Mesendoderm (in vitro differentiated cells): ENCODE data around the gene TUBB8B.
"Not testable (repeated sequence)": the region's sequence is repeated elsewhere in the genome, so short reads cannot be mapped to it uniquely, and the experiment has no call there.

Experiments
- DNase-seq: peaks from one replicate; pipeline ENCODE4 v3.0.0; 2013
- H2AK5ac ChIP-seq: 2 replicates; pipeline ENCODE4 v1.6.1; 2013; ENCODE audit warnings: low read length, inconsistent platforms
- H2BK120ac ChIP-seq: 2 replicates; pipeline ENCODE4 v1.6.1; 2013; ENCODE audit warnings: low read depth, mild to moderate bottlenecking, low read length, moderate library complexity, mixed read lengths
- H2BK15ac ChIP-seq: replicated peaks from 2 replicates; pipeline ENCODE4 v1.6.1; 2013; ENCODE audit warnings: low read depth, mild to moderate bottlenecking, moderate library complexity
- H2BK5ac ChIP-seq: 2 replicates; pipeline ENCODE4 v1.6.1; 2013; ENCODE audit warnings: low read length, inconsistent platforms
- H3K18ac ChIP-seq: 2 replicates; pipeline ENCODE4 v1.6.1; 2013; ENCODE audit warnings: mild to moderate bottlenecking, low read length, mixed read lengths
- H3K23ac ChIP-seq: one replicate; pipeline ENCODE4 v1.6.1; 2013; ENCODE audit warnings: low read length
- H3K27ac ChIP-seq: 2 replicates; pipeline ENCODE4 v1.5.1; 2013; ENCODE audit warnings: low read depth, mild to moderate bottlenecking, inconsistent platforms, low read length, moderate library complexity
- H3K27me3 ChIP-seq: 2 replicates; pipeline ENCODE4 v1.6.1; 2013; ENCODE audit warnings: low read length, control low read depth, mild to moderate bottlenecking, inconsistent platforms; ENCODE audit not compliant: insufficient read depth, poor library complexity
- H3K36me3 ChIP-seq: 2 replicates; pipeline ENCODE4 v1.6.1; 2013; ENCODE audit warnings: low read length, inconsistent platforms; ENCODE audit not compliant: control insufficient read depth, insufficient read depth
- H3K4ac ChIP-seq: one replicate; pipeline ENCODE4 v1.6.1; 2013; ENCODE audit warnings: low read depth, mild to moderate bottlenecking, low read length, moderate library complexity
- H3K4me1 ChIP-seq: 2 replicates; pipeline ENCODE4 v1.6.1; 2013; ENCODE audit warnings: low read depth, low read length, inconsistent platforms; ENCODE audit not compliant: control insufficient read depth
- H3K4me2 ChIP-seq: 2 replicates; pipeline ENCODE4 v1.6.1; 2013; ENCODE audit warnings: low read length
- H3K4me3 ChIP-seq: 2 replicates; pipeline ENCODE4 v1.5.1; 2013; ENCODE audit warnings: mild to moderate bottlenecking, low read length
- H3K56ac ChIP-seq: one replicate; pipeline ENCODE4 v1.6.1; 2013; ENCODE audit warnings: low read length
- H3K79me1 ChIP-seq: 2 replicates; pipeline ENCODE4 v1.6.1; 2013; ENCODE audit warnings: low read length, inconsistent platforms
- H3K79me2 ChIP-seq: 2 replicates; pipeline ENCODE4 v1.6.1; 2013; ENCODE audit warnings: mild to moderate bottlenecking, low read length; ENCODE audit not compliant: control insufficient read depth, insufficient read depth
- H3K9ac ChIP-seq: 2 replicates; pipeline ENCODE4 v1.6.1; 2013; ENCODE audit warnings: low read length, inconsistent platforms
- H4K5ac ChIP-seq: one replicate; pipeline ENCODE4 v1.6.1; 2013; ENCODE audit warnings: low read length
- H4K8ac ChIP-seq: one replicate; pipeline ENCODE4 v1.6.1; 2013; ENCODE audit warnings: low read depth, mild to moderate bottlenecking, control low read depth, low read length, moderate library complexity
- WGBS: extraction: QIAGEN DNeasy Blood & Tissue Kit; methylation state at CpG from one replicate; pipeline ENCODE4 v1.1.7; 2013; ENCODE audit warnings: low lambda C conversion rate, missing lambda C conversion rate; ENCODE audit not compliant: insufficient coverage; ENCODE audit errors: extremely low coverage; 5-methylcytosine and 5-hydroxymethylcytosine counted together

Gene TUBB8B

DNA sequence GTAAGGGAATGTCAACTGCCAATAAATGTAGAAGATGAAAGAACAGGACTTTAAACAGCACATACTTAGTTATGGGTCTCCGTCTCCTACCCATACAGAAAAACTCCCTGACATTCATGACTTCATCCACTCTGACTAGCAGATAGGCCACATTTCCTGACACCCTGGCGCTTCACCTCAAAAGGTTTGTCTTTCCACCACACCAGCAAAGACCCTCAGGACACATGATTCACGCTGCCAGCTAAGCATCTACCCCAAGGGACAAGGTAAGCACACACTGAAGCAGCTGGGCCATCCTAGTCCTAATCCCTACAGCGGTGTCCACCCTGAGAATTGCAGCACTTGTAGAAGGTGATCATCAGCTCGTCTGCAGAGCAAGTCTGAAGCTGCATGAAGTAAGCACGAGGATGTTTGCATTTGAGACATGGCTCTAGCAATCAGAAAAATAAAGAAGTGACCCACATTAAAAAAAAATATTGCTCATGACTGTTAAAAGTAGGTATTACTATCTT is 44.5 kb upstream of the TUBB8B start:
- not testable (repeated sequence) for H3K23ac ChIP-seq, H3K4me1 ChIP-seq, H3K18ac ChIP-seq, H2BK120ac ChIP-seq, H3K36me3 ChIP-seq, H3K79me1 ChIP-seq, H3K9ac ChIP-seq, H3K27ac ChIP-seq, H3K4me3 ChIP-seq, H2BK5ac ChIP-seq, H3K56ac ChIP-seq, H3K4ac ChIP-seq, H3K27me3 ChIP-seq, H4K8ac ChIP-seq, H2AK5ac ChIP-seq, H3K4me2 ChIP-seq, DNase-seq, H4K5ac ChIP-seq, H2BK15ac ChIP-seq, H3K79me2 ChIP-seq
- no CpG with 5 or more reads among the region's 6 CpGs for WGBS

DNA sequence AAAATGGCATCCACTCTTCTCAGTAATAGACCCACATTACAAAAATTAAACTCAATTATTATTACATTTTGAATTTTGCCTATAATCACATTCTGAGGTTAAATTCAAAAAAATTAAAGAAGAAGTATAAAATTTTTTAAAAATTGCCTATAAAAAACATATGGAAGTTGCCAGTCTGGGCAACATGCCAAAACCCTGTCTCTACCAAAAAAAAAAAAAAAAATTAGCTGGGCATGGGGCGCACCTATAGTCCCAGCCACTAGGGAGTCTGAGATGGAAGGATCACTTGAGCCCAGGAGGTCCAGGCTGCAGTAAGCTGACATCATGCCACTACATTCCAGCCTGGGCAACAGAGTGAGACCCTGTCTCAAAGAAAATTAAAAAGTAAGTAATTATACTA is 42.1 kb upstream of the TUBB8B start:
- not testable (repeated sequence) for H3K27ac ChIP-seq, H2BK15ac ChIP-seq, H4K5ac ChIP-seq, H3K4me3 ChIP-seq, H4K8ac ChIP-seq, H3K4ac ChIP-seq, H3K4me1 ChIP-seq, H3K9ac ChIP-seq, H3K23ac ChIP-seq, H3K79me1 ChIP-seq, H3K27me3 ChIP-seq, H2BK5ac ChIP-seq, H3K18ac ChIP-seq, H2BK120ac ChIP-seq, H3K79me2 ChIP-seq, H3K56ac ChIP-seq, H3K4me2 ChIP-seq, H3K36me3 ChIP-seq, H2AK5ac ChIP-seq, DNase-seq
- no CpG with 5 or more reads among the region's 1 CpG for WGBS

GRCh38 chr18:90396-91193 is 41.2 kb upstream of the TUBB8B start:
- not testable (repeated sequence) for H3K4ac ChIP-seq, H3K4me2 ChIP-seq, H3K36me3 ChIP-seq, H3K56ac ChIP-seq, H3K23ac ChIP-seq, H3K4me1 ChIP-seq, H3K9ac ChIP-seq, H3K4me3 ChIP-seq, H2BK120ac ChIP-seq, H3K79me1 ChIP-seq, DNase-seq, H2BK15ac ChIP-seq, H4K8ac ChIP-seq, H4K5ac ChIP-seq, H3K27me3 ChIP-seq, H3K79me2 ChIP-seq, H3K18ac ChIP-seq, H2BK5ac ChIP-seq, H3K27ac ChIP-seq, H2AK5ac ChIP-seq
- WGBS = no CpG with 5 or more reads among the region's 17 CpGs

GRCh38 chr18:89124-89523 is 39.7 kb upstream of the TUBB8B start:
- H3K23ac ChIP-seq, H3K56ac ChIP-seq, H3K79me2 ChIP-seq, H4K5ac ChIP-seq, H2BK120ac ChIP-seq, H2BK15ac ChIP-seq, H3K27ac ChIP-seq, H3K4ac ChIP-seq, DNase-seq, H4K8ac ChIP-seq, H2AK5ac ChIP-seq, H3K79me1 ChIP-seq, H3K9ac ChIP-seq, H3K27me3 ChIP-seq, H3K4me3 ChIP-seq, H2BK5ac ChIP-seq, H3K4me2 ChIP-seq, H3K18ac ChIP-seq, H3K36me3 ChIP-seq, H3K4me1 ChIP-seq: not testable (repeated sequence)
- no CpG with 5 or more reads among the region's 6 CpGs for WGBS

- no CpG with 5 or more reads among the region's 12 CpGs for WGBS
- not testable (repeated sequence) for H3K36me3 ChIP-seq, H2BK15ac ChIP-seq, H3K79me2 ChIP-seq, H3K18ac ChIP-seq, H3K79me1 ChIP-seq, H3K56ac ChIP-seq, H3K4me1 ChIP-seq, H2BK5ac ChIP-seq, DNase-seq, H2AK5ac ChIP-seq, H3K27me3 ChIP-seq, H3K23ac ChIP-seq, H4K5ac ChIP-seq, H3K4me2 ChIP-seq, H3K4me3 ChIP-seq, H3K27ac ChIP-seq, H3K9ac ChIP-seq, H2BK120ac ChIP-seq, H3K4ac ChIP-seq, H4K8ac ChIP-seq
Measured at GRCh38 chr18:84801-85200, 35.4 kb upstream of the TUBB8B start.
